GM21528 (cell line): ENCODE data around the gene ZNF600.
"Not testable (repeated sequence)": the region's sequence is repeated elsewhere in the genome, so short reads cannot be mapped to it uniquely, and the experiment has no call there.

Experiments used
- ATAC-seq: cut with Tn5 transposase; IDR thresholded peaks from one replicate; pipeline ENCODE4 v1.9.1; 2021; ENCODE audit warnings: mild to moderate bottlenecking, moderate library complexity; ENCODE audit not compliant: unreplicated experiment, low FRiP score

The ZNF600 gene

GRCh38 chr19:52742516-52742915, 44.1 kb downstream of the ZNF600 start:
- no peak for ATAC-seq

GRCh38 chr19:52741951-52742485, 44.6 kb downstream of the ZNF600 start:
- no peak for ATAC-seq

- ATAC-seq: not testable (repeated sequence)
These were observed 45.2 kb downstream of the ZNF600 start for GRCh38 chr19:52741371-52741770.

GRCh38 chr19:52739576-52739975, 47.0 kb downstream of the ZNF600 start:
- ATAC-seq: no peak

- ATAC-seq: no peak
These were observed 50.9 kb downstream of the ZNF600 start for GRCh38 chr19:52735734-52736133.

GRCh38 chr19:52734893-52735661, 51.5 kb downstream of the ZNF600 start, which contains the start of gene ZNF611:
TSS of gene ZNF611 (minus strand) at chr19:52735044. CDS start at chr19:52715894, 19,150 bp downstream.
- peak; percentile 87 for ATAC-seq

- ATAC-seq: peak; percentile 41
These were observed 52.2 kb downstream of the ZNF600 start for GRCh38 chr19:52734331-52734892.

GRCh38 chr19:52726051-52726450, 60.5 kb downstream of the ZNF600 start:
- ATAC-seq: not testable (repeated sequence)

- no peak for ATAC-seq
These were observed 61.0 kb downstream of the ZNF600 start for GRCh38 chr19:52725528-52725961.

GRCh38 chr19:52724701-52725514, 61.7 kb downstream of the ZNF600 start:
- ATAC-seq: no peak

GRCh38 chr19:52723907-52724598, 62.5 kb downstream of the ZNF600 start:
- not testable (repeated sequence) for ATAC-seq

GRCh38 chr19:52722062-52723003, 64.3 kb downstream of the ZNF600 start:
- ATAC-seq: no peak

GRCh38 chr19:52720541-52720940, 66.0 kb downstream of the ZNF600 start:
- ATAC-seq: not testable (repeated sequence)

GRCh38 chr19:52716522-52716921, 70.1 kb downstream of the ZNF600 start:
- ATAC-seq: no peak

GRCh38 chr19:52715902-52716301, 70.7 kb downstream of the ZNF600 start:
- not testable (repeated sequence) for ATAC-seq

GRCh38 chr19:52715330-52715729, 71.3 kb downstream of the ZNF600 start:
- ATAC-seq: not testable (repeated sequence)
